PFSK-1 (cell line): ENCODE data around the gene CLEC5A.

Source experiments
- FOXP2 ChIP-seq: optimal IDR thresholded peaks from 2 replicates; pipeline ENCODE3; 2011; ENCODE audit warnings: borderline replicate concordance, control low read depth, inconsistent platforms; ENCODE audit not compliant: insufficient read depth; ENCODE audit errors: extremely low read length, extremely low read depth
- POLR2AphosphoS5 ChIP-seq: IDR thresholded peaks from 2 replicates; pipeline ENCODE4 v1.6.1; 2012; ENCODE audit warnings: low read depth, mild to moderate bottlenecking, control low read depth, low read length, moderate library complexity
- SIN3A ChIP-seq: IDR thresholded peaks from 2 replicates; pipeline ENCODE4 v1.6.1; 2012; ENCODE audit warnings: mild to moderate bottlenecking, low read length, moderate library complexity, borderline replicate concordance; ENCODE audit not compliant: insufficient read depth
- TAF1 ChIP-seq: IDR thresholded peaks from 2 replicates; pipeline ENCODE4 v1.6.1; 2012; ENCODE audit warnings: low read length, control low read depth, borderline replicate concordance; ENCODE audit not compliant: insufficient read depth
- TF ChIP-seq, protein P1 (sequence below), 2 experiments: IDR thresholded peaks; 2 replicates each; pipeline versions ENCODE4 v1.6.1 to v1.8.0; 2011 to 2012; ENCODE audit warnings: low read depth in 2 of 2, low read length in 2 of 2, control low read depth in 1 of 2, inconsistent platforms in 1 of 2, mild to moderate bottlenecking in 1 of 2, moderate library complexity in 1 of 2; ENCODE audit not compliant: insufficient read depth in 1 of 2

Gene CLEC5A

DNA sequence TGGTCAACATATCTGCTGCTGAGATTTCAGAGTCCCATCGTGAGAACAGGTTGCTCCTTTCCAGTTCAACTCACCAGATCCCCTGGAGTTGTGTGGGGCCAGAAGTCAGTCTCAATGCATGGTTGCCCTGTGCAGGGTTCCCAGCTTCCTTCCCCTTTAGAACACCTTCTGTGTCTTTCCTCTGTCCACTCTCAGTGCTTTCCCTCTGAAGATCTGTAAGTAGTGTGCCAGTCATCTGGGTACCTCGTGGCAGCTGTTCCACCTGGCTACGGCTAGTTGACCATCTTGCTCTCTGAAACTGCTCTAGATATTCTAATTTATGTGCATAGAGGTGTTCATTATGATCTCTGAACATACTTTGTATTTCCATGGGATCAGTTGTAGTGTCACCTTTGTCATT, 69.4 kb downstream of the CLEC5A start:
- TF ChIP-seq FOXP2 = no peak
- TF ChIP-seq, protein P1, sequence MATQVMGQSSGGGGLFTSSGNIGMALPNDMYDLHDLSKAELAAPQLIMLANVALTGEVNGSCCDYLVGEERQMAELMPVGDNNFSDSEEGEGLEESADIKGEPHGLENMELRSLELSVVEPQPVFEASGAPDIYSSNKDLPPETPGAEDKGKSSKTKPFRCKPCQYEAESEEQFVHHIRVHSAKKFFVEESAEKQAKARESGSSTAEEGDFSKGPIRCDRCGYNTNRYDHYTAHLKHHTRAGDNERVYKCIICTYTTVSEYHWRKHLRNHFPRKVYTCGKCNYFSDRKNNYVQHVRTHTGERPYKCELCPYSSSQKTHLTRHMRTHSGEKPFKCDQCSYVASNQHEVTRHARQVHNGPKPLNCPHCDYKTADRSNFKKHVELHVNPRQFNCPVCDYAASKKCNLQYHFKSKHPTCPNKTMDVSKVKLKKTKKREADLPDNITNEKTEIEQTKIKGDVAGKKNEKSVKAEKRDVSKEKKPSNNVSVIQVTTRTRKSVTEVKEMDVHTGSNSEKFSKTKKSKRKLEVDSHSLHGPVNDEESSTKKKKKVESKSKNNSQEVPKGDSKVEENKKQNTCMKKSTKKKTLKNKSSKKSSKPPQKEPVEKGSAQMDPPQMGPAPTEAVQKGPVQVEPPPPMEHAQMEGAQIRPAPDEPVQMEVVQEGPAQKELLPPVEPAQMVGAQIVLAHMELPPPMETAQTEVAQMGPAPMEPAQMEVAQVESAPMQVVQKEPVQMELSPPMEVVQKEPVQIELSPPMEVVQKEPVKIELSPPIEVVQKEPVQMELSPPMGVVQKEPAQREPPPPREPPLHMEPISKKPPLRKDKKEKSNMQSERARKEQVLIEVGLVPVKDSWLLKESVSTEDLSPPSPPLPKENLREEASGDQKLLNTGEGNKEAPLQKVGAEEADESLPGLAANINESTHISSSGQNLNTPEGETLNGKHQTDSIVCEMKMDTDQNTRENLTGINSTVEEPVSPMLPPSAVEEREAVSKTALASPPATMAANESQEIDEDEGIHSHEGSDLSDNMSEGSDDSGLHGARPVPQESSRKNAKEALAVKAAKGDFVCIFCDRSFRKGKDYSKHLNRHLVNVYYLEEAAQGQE (IDR thresholded peaks at IDR 0.05; ENCODE audit: insufficient read depth in 1 of 2, low read depth in 2 of 2, low read length in 2 of 2) = no peak
- TF ChIP-seq TAF1 = no peak
- TF ChIP-seq POLR2AphosphoS5 = no peak
- TF ChIP-seq SIN3A = no peak
